Head of caudate nucleus (tissue), 42 donors: ENCODE measurements around the gene FHOD3.

ENCODE experiments used
- DNase-seq, 42 donors: peaks; one replicate each; pipeline versions ENCODE4 v3.0.0 to v3.0.0-alpha.2; 2020 to 2021; ENCODE audit warnings: mixed read lengths in 7 of 42
- intact Hi-C: fragments of 100-400 bp; cut with DNase I; formaldehyde crosslinking; loops from one replicate; pipeline ENCODE4 v1.15.0; 2022

The FHOD3 gene

GRCh38 chr18:36481201-36481657 lies 183.7 kb downstream of the FHOD3 start:
- DNase-seq = no peak
- intact Hi-C loops = no loop called here

GRCh38 chr18:36481935-36482334 lies 184.4 kb downstream of the FHOD3 start:
- intact Hi-C loops = no loop called here
- no peak for DNase-seq

- intact Hi-C loops = no loop called here
These were observed 187.1 kb downstream of the FHOD3 start for GRCh38 chr18:36484591-36484990.

GRCh38 chr18:36485772-36486171 lies 188.3 kb downstream of the FHOD3 start:
- intact Hi-C loops = no loop called here
- no peak for DNase-seq

More at GRCh38 chr18:36484591-36484990, 187.1 kb downstream of the FHOD3 start:
- DNase-seq = no peak

- intact Hi-C loops = no loop called here
- DNase-seq = no peak
These were observed 190.6 kb downstream of the FHOD3 start for GRCh38 chr18:36488131-36488530.

GRCh38 chr18:36490897-36491296 lies 193.4 kb downstream of the FHOD3 start:
- intact Hi-C loops = no loop called here
- DNase-seq = no peak

- DNase-seq = no peak
- intact Hi-C loops = no loop called here
These were observed 195.3 kb downstream of the FHOD3 start for GRCh38 chr18:36492604-36493329.

- DNase-seq = peak in 1 of 42 donors; percentile 41
- intact Hi-C loops = no loop called here
These were observed 196.0 kb downstream of the FHOD3 start for GRCh38 chr18:36493349-36494159.

- DNase-seq = no peak
- intact Hi-C loops = no loop called here
These were observed 196.6 kb downstream of the FHOD3 start for GRCh38 chr18:36494160-36494437.

GRCh38 chr18:36496022-36496421 lies 198.5 kb downstream of the FHOD3 start:
- no peak for DNase-seq
- intact Hi-C loops = no loop called here

GRCh38 chr18:36499938-36500337 lies 202.4 kb downstream of the FHOD3 start:
- DNase-seq = no peak
- intact Hi-C loops = no loop called here

GRCh38 chr18:36501100-36501499 lies 203.6 kb downstream of the FHOD3 start:
- intact Hi-C loops = no loop called here
- peak in 3 of 42 donors; percentile 5 to 29 (median 25) for DNase-seq

GRCh38 chr18:36503477-36503876 lies 206.0 kb downstream of the FHOD3 start:
- intact Hi-C loops = no loop called here
- DNase-seq = no peak

- no peak for DNase-seq
- intact Hi-C loops = no loop called here
These were observed 207.4 kb downstream of the FHOD3 start for GRCh38 chr18:36504928-36505327.

- intact Hi-C loops = no loop called here
- DNase-seq = no peak
These were observed 208.2 kb downstream of the FHOD3 start for GRCh38 chr18:36505665-36506064.

GRCh38 chr18:36509646-36510197 lies 212.2 kb downstream of the FHOD3 start:
- intact Hi-C loops = no loop called here
- DNase-seq = no peak

- DNase-seq = no peak
- intact Hi-C loops = no loop called here
These were observed 214.4 kb downstream of the FHOD3 start for GRCh38 chr18:36511791-36512352.

- intact Hi-C loops = no loop called here
- DNase-seq = peak in 1 of 42 donors; percentile 3
These were observed 216.0 kb downstream of the FHOD3 start for GRCh38 chr18:36513556-36513955.

- DNase-seq = peak in 1 of 42 donors; percentile 8
- intact Hi-C loops = no loop called here
These were observed 217.3 kb downstream of the FHOD3 start for GRCh38 chr18:36514778-36515177.

- intact Hi-C loops = no loop called here
- no peak for DNase-seq
These were observed 218.7 kb downstream of the FHOD3 start for GRCh38 chr18:36516258-36516657.
